Lower leg skin (tissue), 4 donors: ENCODE results near the gene CHCHD5. TPM values are rescaled to one million over a fixed set of nuclear protein-coding genes. Genes with fewer than 3 reads are reported as not detected.
A peak's percentile ranks its signal among the peaks of the same experiment; 100 is the strongest.

Experiments
- DNase-seq, 2 donors: peaks; one replicate each; pipeline ENCODE4 v3.0.0-alpha.2; 2019; ENCODE audit warnings: low spot score in 2 of 2
- H3K4me3 ChIP-seq: fragments of 200-600 bp; sonication (generic); 2 replicates; pipeline ENCODE4 v1.5.1; 2017; ENCODE audit warnings: mild to moderate bottlenecking, low read depth; ENCODE audit not compliant: poor library complexity, severe bottlenecking
- CTCF ChIP-seq, 3 donors: fragments of 450-650 bp; IDR thresholded peaks; one replicate each; pipeline ENCODE4 v1.5.1; 2016; ENCODE audit warnings: antibody characterized with exemption in 3 of 3, mild to moderate bottlenecking in 3 of 3, moderate library complexity in 2 of 3
- POLR2A ChIP-seq, 2 donors: fragments of 450-650 bp; IDR thresholded peaks; one replicate each; pipeline ENCODE4 v1.6.1; 2016 to 2017; ENCODE audit warnings: antibody characterized with exemption in 2 of 2, mild to moderate bottlenecking in 1 of 2, moderate library complexity in 1 of 2
- WGBS, 2 donors: methylation state at CpG; one replicate each; pipeline ENCODE4 v1.1.5; 2018; 5-methylcytosine and 5-hydroxymethylcytosine counted together
- intact Hi-C: fragments of 100-400 bp; cut with DNase I; formaldehyde crosslinking; loops from one replicate; pipeline ENCODE4 v1.15.0; 2023; ENCODE audit warnings: low total_unique reads
- total RNA-seq, 4 donors: library from RNA; depleted of rRNA; stranded (reverse); fragments of >200 nt; gene quantifications; one replicate each; pipeline ENCODE4 v1.1.0, GENCODE V29; 2016

The CHCHD5 gene
- total RNA-seq, 4 donors from 2014 or later, result 12.4 to 26.8 (median 24.1) TPM

GRCh38 chr2:112572005-112572404, 12.4 kb upstream of the CHCHD5 start:
- DNase-seq, result no peak
- intact Hi-C loops, result no loop called here
- H3K4me3 ChIP-seq, result no peak overlapping the region
- 88% methylated on average over 7 of the region's 7 CpGs for whole genome bisulfite sequencing, 2 donors
- TF ChIP-seq CTCF (IDR thresholded peaks at IDR 0.05) (no peak), POLR2A (IDR thresholded peaks at IDR 0.05) (no peak)

- intact Hi-C loops, result no loop called here
- WGBS, 2 donors, result 63 to 67% methylated on average over 5 of the region's 5 CpGs
- DNase-seq, result no peak
- TF ChIP-seq CTCF (IDR thresholded peaks at IDR 0.05) (no peak), POLR2A (IDR thresholded peaks at IDR 0.05) (no peak)
- no peak overlapping the region for H3K4me3 ChIP-seq
Measured at GRCh38 chr2:112577756-112578155, 6.7 kb upstream of the CHCHD5 start.

GRCh38 chr2:112579241-112579640, 5.2 kb upstream of the CHCHD5 start:
- no peak for DNase-seq
- intact Hi-C loops, result no loop called here
- TF ChIP-seq POLR2A (IDR thresholded peaks at IDR 0.05), result no peak
- TF ChIP-seq CTCF (IDR thresholded peaks at IDR 0.05), result no peak
- H3K4me3 ChIP-seq, result no peak overlapping the region

GRCh38 chr2:112580084-112580483, 4.3 kb upstream of the CHCHD5 start:
- no peak overlapping the region for H3K4me3 ChIP-seq
- WGBS, 2 donors, result 90 to 96% methylated on average over 7 of the region's 7 CpGs
- intact Hi-C loops, result no loop called here
- DNase-seq, result peak in 1 of 2 donors; percentile 57
- TF ChIP-seq POLR2A (IDR thresholded peaks at IDR 0.05) (no peak), CTCF (IDR thresholded peaks at IDR 0.05) (no peak)

GRCh38 chr2:112582314-112582746, 2.1 kb upstream of the CHCHD5 start:
- TF ChIP-seq CTCF (IDR thresholded peaks at IDR 0.05), result peak in 1 of 3 donors; percentile 10
- no peak for TF ChIP-seq POLR2A (IDR thresholded peaks at IDR 0.05)
- peak in 1 of 2 donors; percentile 56 for DNase-seq
- intact Hi-C loops, result no loop called here
- WGBS, 2 donors, result 34 to 39% methylated on average over 10 of the region's 10 CpGs
- no peak overlapping the region for H3K4me3 ChIP-seq

GRCh38 chr2:112583497-112584133, 794 bp upstream of the CHCHD5 start:
- WGBS, 2 donors, result 29 to 40% methylated on average over 19 of the region's 19 CpGs
- DNase-seq, result no peak
- intact Hi-C loops, result no loop called here
- TF ChIP-seq POLR2A (IDR thresholded peaks at IDR 0.05), result no peak
- TF ChIP-seq CTCF (IDR thresholded peaks at IDR 0.05), result no peak
- peak overlapping the region; percentile 60 for H3K4me3 ChIP-seq
